Measurements from ENCODE around the gene TRIM29. TPM values are rescaled to one million over a fixed set of nuclear protein-coding genes. Genes with fewer than 3 reads are reported as not detected.
"Not testable (repeated sequence)": the region's sequence is repeated elsewhere in the genome, so short reads cannot be mapped to it uniquely, and the experiment has no call there.

The TRIM29 gene
- total RNA-seq, 2 donors from 2014 or later: not detected

GRCh38 chr11:120144501-120144900 lies 6.6 kb upstream of the TRIM29 start:
- H3K4me3 Mint-ChIP-seq: no peak overlapping the region
- H3K27me3 Mint-ChIP-seq (ENCODE audit: insufficient read depth): peaks cover 47% of the 10 kb centered on the region

GRCh38 chr11:120143472-120143871 lies 5.6 kb upstream of the TRIM29 start:
- Mint-ChIP-seq H3K4me1 (peaks cover 26% of the 10 kb centered on the region), H3K27me3 (ENCODE audit: insufficient read depth) (peaks cover 51% of the 10 kb centered on the region)
- not testable (repeated sequence) for H3K36me3 Mint-ChIP-seq (ENCODE audit: low read depth); H3K4me3 Mint-ChIP-seq; DNase-seq; H3K36me3 ChIP-seq (ENCODE audit: control insufficient read depth, insufficient read depth, low read length); H3K27me3 ChIP-seq (ENCODE audit: control insufficient read depth, insufficient read depth, low read length, poor library complexity, severe bottlenecking); H3K4me1 ChIP-seq (ENCODE audit: control insufficient read depth, insufficient read depth, low read length); H3K27ac ChIP-seq (ENCODE audit: low read depth, low read length); H3K9me3 ChIP-seq (ENCODE audit: control insufficient read depth, low read length); H3K4me3 ChIP-seq (ENCODE audit: low read length); H3K27ac Mint-ChIP-seq; H3K9ac ChIP-seq (ENCODE audit: extremely low read depth, low read length, poor library complexity, severe bottlenecking); H3K9me3 Mint-ChIP-seq
- 93 to 95% methylated on average over 6 to 8 of the region's 11 CpGs for WGBS, 2 experiments (ENCODE audit: insufficient coverage in 1 of 2, insufficient read length in 1 of 2)

More at GRCh38 chr11:120144501-120144900, 6.6 kb upstream of the TRIM29 start:
- H3K9me3 Mint-ChIP-seq: no peaks in the 10 kb centered on the region
- peak; percentile 61 for DNase-seq
- no peaks in the 10 kb centered on the region for H3K36me3 Mint-ChIP-seq (ENCODE audit: low read depth)
- H3K27ac ChIP-seq (ENCODE audit: low read depth, low read length): no peak overlapping the region
- H3K9ac ChIP-seq (ENCODE audit: extremely low read depth, low read length, poor library complexity, severe bottlenecking): no peak overlapping the region
- peaks cover 2% of the 10 kb centered on the region for H3K4me1 ChIP-seq (ENCODE audit: control insufficient read depth, insufficient read depth, low read length)
- peaks cover 5% of the 10 kb centered on the region for H3K9me3 ChIP-seq (ENCODE audit: control insufficient read depth, low read length)
- no peak for TF ChIP-seq CTCF (conservative IDR thresholded peaks at IDR 0.05)
- H3K27me3 ChIP-seq (ENCODE audit: control insufficient read depth, insufficient read depth, low read length, poor library complexity, severe bottlenecking): no peaks in the 10 kb centered on the region
- 76% methylated on average over 5 to 8 of the region's 8 CpGs for WGBS, 2 experiments (ENCODE audit: insufficient coverage in 1 of 2, insufficient read length in 1 of 2)
- H3K4me1 Mint-ChIP-seq: peaks cover 21% of the 10 kb centered on the region
- no peak overlapping the region for H3K4me3 ChIP-seq (ENCODE audit: low read length)
- H3K36me3 ChIP-seq (ENCODE audit: control insufficient read depth, insufficient read depth, low read length): no peaks in the 10 kb centered on the region
- H3K27ac Mint-ChIP-seq: no peak overlapping the region

GRCh38 chr11:120142441-120143100 lies 4.7 kb upstream of the TRIM29 start:
- H3K36me3 ChIP-seq (ENCODE audit: control insufficient read depth, insufficient read depth, low read length): no peaks in the 10 kb centered on the region
- H3K4me1 Mint-ChIP-seq: peaks cover 26% of the 10 kb centered on the region
- peaks cover 48% of the 10 kb centered on the region for H3K27me3 Mint-ChIP-seq (ENCODE audit: insufficient read depth)
- DNase-seq: no peak
- no peak overlapping the region for H3K4me3 ChIP-seq (ENCODE audit: low read length)
- no peak overlapping the region for H3K4me3 Mint-ChIP-seq
- H3K9me3 ChIP-seq (ENCODE audit: control insufficient read depth, low read length): peaks cover 5% of the 10 kb centered on the region
- WGBS, 2 experiments (ENCODE audit: insufficient coverage in 1 of 2, insufficient read length in 1 of 2): 92 to 93% methylated on average over 6 to 9 of the region's 9 CpGs
- H3K27me3 ChIP-seq (ENCODE audit: control insufficient read depth, insufficient read depth, low read length, poor library complexity, severe bottlenecking): no peaks in the 10 kb centered on the region
- no peaks in the 10 kb centered on the region for H3K9me3 Mint-ChIP-seq
- no peaks in the 10 kb centered on the region for H3K36me3 Mint-ChIP-seq (ENCODE audit: low read depth)
- TF ChIP-seq CTCF (conservative IDR thresholded peaks at IDR 0.05): no peak
- H3K27ac ChIP-seq (ENCODE audit: low read depth, low read length): no peak overlapping the region
- no peak overlapping the region for H3K27ac Mint-ChIP-seq
- H3K9ac ChIP-seq (ENCODE audit: extremely low read depth, low read length, poor library complexity, severe bottlenecking): no peak overlapping the region
- peaks cover 6% of the 10 kb centered on the region for H3K4me1 ChIP-seq (ENCODE audit: control insufficient read depth, insufficient read depth, low read length)
